PC-3 (cell line): ENCODE data around the gene FAM131C. TPM values are rescaled to one million over a fixed set of nuclear protein-coding genes. Genes with fewer than 3 reads are reported as not detected.

Source experiments
- ATAC-seq: fragments of 200-7000 bp; cut with Tn5 transposase; 2 replicates; pipeline ENCODE4 v1.9.1; 2020; ENCODE audit warnings: mild to moderate bottlenecking, moderate library complexity
- BruUV-seq: library from RNA; stranded (reverse); fragments of 400-500 nt; replicated peaks from 2 replicates; lab custom pipeline; 2021; lab: Mats Ljungman, UMichigan
- CTCF ChIA-PET: fragments of 300-600 bp; sonication (Branson Sonifier 250); formaldehyde crosslinking; loops from one replicate; lab custom pipeline; 2022; ENCODE audit warnings: antibody characterized with exemption; lab: Charles Lee
- POLR2A ChIA-PET: fragments of 300-600 bp; sonication (Branson Sonifier 250); formaldehyde crosslinking; loops from one replicate; lab custom pipeline; 2022; ENCODE audit warnings: antibody characterized with exemption; ENCODE audit not compliant: unreplicated experiment; lab: Charles Lee
- DNase-seq: peaks from one replicate; pipeline ENCODE4 v3.0.0-alpha.2; 2015
- H2AFZ ChIP-seq: fragments of 300-600 bp; sonication (generic); 2 replicates; pipeline ENCODE4 v1.6.0; 2016; ENCODE audit warnings: antibody characterized with exemption, low read length
- H3F3A ChIP-seq: fragments of 300-600 bp; sonication (generic); one replicate; pipeline ENCODE4 v1.6.0; 2017; ENCODE audit warnings: antibody characterized with exemption, low read length, control low read depth, mild to moderate bottlenecking; ENCODE audit not compliant: unreplicated experiment
- H3K27ac ChIP-seq: fragments of 300-600 bp; sonication (generic); 2 replicates; pipeline ENCODE4 v1.5.1; 2016; ENCODE audit warnings: mild to moderate bottlenecking, low read length
- H3K27me3 ChIP-seq: fragments of 300-600 bp; sonication (generic); 2 replicates; pipeline ENCODE4 v1.6.1; 2016; ENCODE audit warnings: low read length, mixed read lengths
- H3K36me3 ChIP-seq: fragments of 300-600 bp; sonication (generic); 2 replicates; pipeline ENCODE4 v1.6.1; 2016; ENCODE audit warnings: low read depth, mixed run types, low read length, mixed read lengths
- H3K4me1 ChIP-seq: fragments of 300-600 bp; sonication (generic); 2 replicates; pipeline ENCODE4 v1.5.1; 2016; ENCODE audit warnings: low read length; ENCODE audit not compliant: insufficient read depth
- H3K4me2 ChIP-seq: fragments of 300-600 bp; sonication (generic); 2 replicates; pipeline ENCODE4 v1.6.0; 2016; ENCODE audit warnings: low read length
- H3K4me3 ChIP-seq: fragments of 300-600 bp; sonication (generic); 2 replicates; pipeline ENCODE4 v1.5.1; 2016; ENCODE audit warnings: mild to moderate bottlenecking, low read length, mixed read lengths
- H3K79me2 ChIP-seq: fragments of 300-600 bp; sonication (generic); 2 replicates; pipeline ENCODE4 v1.6.1; 2017; ENCODE audit warnings: low read length, mixed read lengths
- H3K9ac ChIP-seq: fragments of 300-600 bp; sonication (generic); 2 replicates; pipeline ENCODE4 v1.6.0; 2016; ENCODE audit warnings: mild to moderate bottlenecking, low read length
- H3K9me2 ChIP-seq: fragments of 300-600 bp; sonication (generic); replicated peaks from 2 replicates; pipeline ENCODE4 v1.6.1; 2016; ENCODE audit warnings: mixed run types, low read length, mixed read lengths
- H3K9me3 ChIP-seq: fragments of 300-600 bp; sonication (generic); 2 replicates; pipeline ENCODE4 v1.6.1; 2016; ENCODE audit warnings: low read length, mixed read lengths
- H4K20me1 ChIP-seq: fragments of 300-600 bp; sonication (generic); 2 replicates; pipeline ENCODE4 v1.6.1; 2016; ENCODE audit warnings: low read length, mixed read lengths
- CTCF ChIP-seq: fragments of 300-600 bp; sonication (generic); conservative IDR thresholded peaks from 2 replicates; pipeline ENCODE4 v1.5.1; 2017; ENCODE audit warnings: antibody characterized with exemption, low read depth, mild to moderate bottlenecking, low read length
- EZH2 ChIP-seq: fragments of 300-600 bp; sonication (generic); IDR thresholded peaks from one replicate; pipeline ENCODE4 v1.6.1; 2017; ENCODE audit warnings: antibody characterized with exemption, mild to moderate bottlenecking, low read length; ENCODE audit not compliant: unreplicated experiment
- EZH2phosphoT487 ChIP-seq: fragments of 300-600 bp; sonication (generic); IDR thresholded peaks from 2 replicates; pipeline ENCODE4 v1.6.1; 2018; ENCODE audit warnings: mild to moderate bottlenecking, antibody characterized with exemption, low read length, borderline replicate concordance
- intact Hi-C: fragments of 100-400 bp; cut with micrococcal nuclease; formaldehyde crosslinking; loops from 2 replicates; pipeline ENCODE4 v1.9.0; 2023
- total RNA-seq: library from RNA; depleted of rRNA; stranded (reverse); fragments of >200 nt; gene quantifications from 2 replicates; pipeline ENCODE4 v1.2.3, GENCODE V29; 2014; rRNA removed

The FAM131C gene
- total RNA-seq, 1 experiment from 2014 or later = 7.7 TPM

- Histone ChIP-seq H3K79me2 (no peaks in the 10 kb centered on the region), H3K27me3 (no peaks in the 10 kb centered on the region), H4K20me1 (no peaks in the 10 kb centered on the region), H2AFZ (no peak overlapping the region), H3K9me2 (no peaks in the 10 kb centered on the region), H3K4me3 (no peak overlapping the region), H3K36me3 (no peaks in the 10 kb centered on the region), H3K4me2 (no peak overlapping the region), H3K9ac (no peak overlapping the region), H3K4me1 (peaks cover 12% of the 10 kb centered on the region), H3K27ac (no peak overlapping the region), H3F3A (no peaks in the 10 kb centered on the region), H3K9me3 (no peaks in the 10 kb centered on the region)
- DNase-seq = peak; percentile 83
- no TSS peak for BruUV-seq
- intact Hi-C loops = loop anchor here (1.0 kb wide), 2 partner anchors 23 to 47 kb away; no protein-coding TSS in a partner anchor
- peak; percentile 75 for ATAC-seq
- TF ChIP-seq EZH2 = no peak
- peak; percentile 98 for TF ChIP-seq CTCF
- TF ChIP-seq EZH2phosphoT487 = no peak
- CTCF ChIA-PET = no interaction called here
- POLR2A ChIA-PET = interaction anchor here (0.6 kb wide), 1 partner anchor 191 kb away, joined by 8 read pairs; no protein-coding TSS in a partner anchor
Observed at GRCh38 chr1:16009030-16009460, 64.4 kb downstream of the FAM131C start.

Other genes with a start within 250 kb of the FAM131C start
- 26.7 and 35.7 TPM in 2 replicates for gene SPEN, start 225.9 kb downstream of the FAM131C start, total RNA-seq
- gene ZBTB17, start 97.5 kb downstream of the FAM131C start, total RNA-seq = 44.2 and 55.2 TPM in 2 replicates
- gene SRARP, start 69.4 kb downstream of the FAM131C start, total RNA-seq = not detected in 2 replicates
- not detected in 2 replicates for gene HSPB7, start 55.6 kb downstream of the FAM131C start, total RNA-seq
- not detected in 2 replicates for gene CLCNKA, start 51.6 kb downstream of the FAM131C start, total RNA-seq
- gene CLCNKB, start 29.9 kb downstream of the FAM131C start, total RNA-seq = not detected in 2 replicates
- 459 and 567 TPM in 2 replicates for gene EPHA2, start 82.4 kb upstream of the FAM131C start, total RNA-seq
- gene ARHGEF19, start 139.0 kb upstream of the FAM131C start, total RNA-seq = 13.8 and 28.1 TPM in 2 replicates
- 9.6 and 11.6 TPM in 2 replicates for gene CPLANE2, start 163.5 kb upstream of the FAM131C start, total RNA-seq